Lung (tissue), 12 donors: ENCODE data around the gene NUCKS1. TPM values are rescaled to one million over a fixed set of nuclear protein-coding genes. Genes with fewer than 3 reads are reported as not detected.
A peak's percentile ranks its signal among the peaks of the same experiment; 100 is the strongest.

Source experiments
- ATAC-seq: fragments of 200-7000 bp; cut with Tn5 transposase; one replicate; pipeline ENCODE4 v1.9.1; 2020; ENCODE audit warnings: moderate number of reproducible peaks; ENCODE audit not compliant: insufficient read depth, low FRiP score
- DNase-seq, 3 donors: peaks; one replicate each; pipeline ENCODE4 v3.0.0-alpha.2; 2013 to 2017
- H3K27ac ChIP-seq, 2 donors: one replicate each; pipeline ENCODE4 v1.5.1; 2013; ENCODE audit warnings: mild to moderate bottlenecking in 2 of 2, moderate library complexity in 2 of 2, control low read depth in 1 of 2, inconsistent platforms in 1 of 2, low read depth in 1 of 2, low read length in 1 of 2
- H3K27me3 ChIP-seq, 3 donors: one replicate each; pipeline ENCODE4 v1.5.1; 2013; ENCODE audit warnings: low read length in 2 of 3; ENCODE audit not compliant: control insufficient read depth in 3 of 3, insufficient read depth in 3 of 3
- H3K36me3 ChIP-seq, 4 donors: one replicate each; pipeline ENCODE4 v1.5.1; 2013; ENCODE audit warnings: low read length in 4 of 4, mild to moderate bottlenecking in 1 of 4, moderate library complexity in 1 of 4; ENCODE audit not compliant: control insufficient read depth in 4 of 4, insufficient read depth in 4 of 4
- H3K4me1 ChIP-seq, 5 donors: one replicate each; pipeline ENCODE4 v1.5.1; 2013; ENCODE audit warnings: low read length in 5 of 5, mild to moderate bottlenecking in 2 of 5, moderate library complexity in 1 of 5; ENCODE audit not compliant: control insufficient read depth in 5 of 5, insufficient read depth in 5 of 5
- H3K4me3 ChIP-seq: one replicate; pipeline ENCODE4 v1.5.1; 2013; ENCODE audit warnings: mild to moderate bottlenecking, control low read depth, moderate library complexity
- H3K9ac ChIP-seq, 2 donors: one replicate each; pipeline ENCODE4 v1.5.1; 2013; ENCODE audit warnings: low read length in 2 of 2, control low read depth in 1 of 2; ENCODE audit not compliant: insufficient read depth in 1 of 2
- H3K9me3 ChIP-seq, 4 donors: one replicate each; pipeline ENCODE4 v1.5.1; 2013; ENCODE audit warnings: low read length in 3 of 4, mild to moderate bottlenecking in 1 of 4, moderate library complexity in 1 of 4; ENCODE audit not compliant: control insufficient read depth in 4 of 4, insufficient read depth in 3 of 4
- CTCF ChIP-seq: IDR thresholded peaks from 2 replicates; pipeline ENCODE4 v1.5.1; 2012; ENCODE audit warnings: mild to moderate bottlenecking; ENCODE audit errors: control extremely low read depth, extremely low read depth
- WGBS, 2 donors: extraction: QIAGEN DNeasy Blood & Tissue Kit; methylation state at CpG; one replicate each; pipeline ENCODE4 v1.1.7; 2013; 5-methylcytosine and 5-hydroxymethylcytosine counted together
- polyA plus RNA-seq, 2 donors: library from polyadenylated mRNA; stranded (reverse); fragments of 200-250 nt; gene quantifications; one replicate each; pipeline ENCODE4 v1.2.1, GENCODE V29; 2013
- total RNA-seq, 2 donors: library from RNA; depleted of rRNA in 1 of 2; stranded (reverse); fragments of >200 nt in 1 of 2; gene quantifications; one replicate each; pipeline ENCODE4 v1.2.1, GENCODE V29; 2014 to 2021
- donor health status: control.
- donor health status: control.
- donor health status: Bipolar disorder and iron deficiency.
- donor health status: healthy.
- donor health status: DM: yes; HTN: yes; CAD: no.

Gene NUCKS1
- total and polyA plus RNA-seq, 4 donors, result 28.6 to 285 (median 82.6) TPM

GRCh38 chr1:205678286-205679111 lies 71.5 kb downstream of the NUCKS1 start:
- Histone ChIP-seq H3K36me3 (no peaks in the 10 kb centered on the region), H3K27me3 (no peaks in the 10 kb centered on the region), H3K4me3 (no peak overlapping the region), H3K4me1 (peaks cover 0 to 45% (median 14%) of the 10 kb centered on the region in 5 donors), H3K27ac (peak overlapping the region in 1 of 2 donors; percentile 17), H3K9ac (no peak overlapping the region), H3K9me3 (no peaks in the 10 kb centered on the region)
- DNase-seq, result peak; percentile 89 to 98 (median 97)
- TF ChIP-seq CTCF, result no peak
- ATAC-seq, result peak; percentile 23
- 39 to 59% methylated on average over 10 of the region's 10 CpGs for WGBS, 2 donors

- DNase-seq, result no peak
- WGBS, 2 donors, result 33 to 62% methylated on average over 5 of the region's 5 CpGs
- Histone ChIP-seq H3K9ac (no peak overlapping the region), H3K27ac (no peak overlapping the region), H3K4me3 (no peak overlapping the region), H3K27me3 (no peaks in the 10 kb centered on the region), H3K36me3 (no peaks in the 10 kb centered on the region), H3K9me3 (no peaks in the 10 kb centered on the region), H3K4me1 (peaks cover 0 to 45% (median 14%) of the 10 kb centered on the region in 5 donors)
- no peak for TF ChIP-seq CTCF
- no peak for ATAC-seq
Observed at GRCh38 chr1:205677167-205677566, 72.8 kb downstream of the NUCKS1 start.

- H3K27ac ChIP-seq, result no peak overlapping the region
- ATAC-seq (no peak), DNase-seq (peak in 1 of 3 donors; percentile 62)
- no peaks in the 10 kb centered on the region for H3K27me3 ChIP-seq
- no peak for TF ChIP-seq CTCF
- WGBS, 2 donors, result 65 to 70% methylated on average over 3 of the region's 3 CpGs
- H3K9ac ChIP-seq, result no peak overlapping the region
- H3K4me1 ChIP-seq, result peaks cover 0 to 45% (median 20%) of the 10 kb centered on the region in 5 donors
- H3K9me3 ChIP-seq, result no peaks in the 10 kb centered on the region
- no peaks in the 10 kb centered on the region for H3K36me3 ChIP-seq
- no peak overlapping the region for H3K4me3 ChIP-seq
Observed at GRCh38 chr1:205676597-205676996, 73.4 kb downstream of the NUCKS1 start.
